ENCODE data around the gene ABHD2. TPM values are rescaled to one million over a fixed set of nuclear protein-coding genes. Genes with fewer than 3 reads are reported as not detected.

Gene ABHD2
- polyA plus RNA-seq, 3 donors = 30.8 to 67.1 (median 37.3) TPM

DNA sequence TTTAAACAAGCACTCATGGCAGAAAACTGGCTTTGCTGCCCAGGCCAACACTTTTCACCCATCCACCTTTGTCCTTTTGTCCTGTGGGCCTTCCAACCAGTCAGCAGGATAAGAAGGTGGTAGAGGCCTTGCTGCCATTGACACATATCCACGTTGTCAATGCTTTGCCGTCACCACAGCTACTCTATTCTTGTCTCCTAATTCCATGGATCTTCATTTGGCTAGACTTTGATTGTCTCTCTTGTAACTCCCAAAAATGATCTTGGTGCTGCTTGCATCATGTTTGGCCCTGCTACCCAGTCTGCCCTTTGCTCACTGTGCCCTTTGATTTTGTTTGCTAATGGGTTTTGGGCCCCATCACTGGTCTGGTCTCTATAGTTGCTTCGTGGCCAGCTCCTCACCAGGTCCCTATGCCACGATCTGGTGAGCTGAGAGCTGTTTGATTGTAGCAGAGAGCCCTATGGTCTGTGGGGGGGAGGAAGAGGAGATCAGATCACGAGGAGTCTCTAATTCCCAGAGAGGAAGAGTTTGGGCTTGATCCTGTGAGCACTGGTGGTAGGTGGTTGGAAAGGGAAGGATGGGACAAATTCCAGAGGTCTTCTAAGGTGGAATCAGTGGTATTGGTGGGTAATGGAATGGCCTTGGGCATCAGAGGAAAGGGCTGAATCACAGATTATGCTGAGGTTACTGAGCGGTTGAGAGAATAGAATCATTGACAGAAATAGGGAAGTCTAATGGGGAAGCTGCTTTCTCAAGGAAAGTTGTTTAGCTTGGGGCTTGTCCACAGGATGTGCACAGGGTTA, 40.3 kb downstream of the ABHD2 start:
- Histone ChIP-seq H3K9me3 (replicated peaks in 1 of 2; ENCODE audit: control insufficient read depth in 1 of 2, insufficient read depth in 1 of 2, low read length in 2 of 2) (peaks cover 0 to 4% of the 10 kb centered on the region in 2 donors), H3K36me3 (replicated peaks in 1 of 2; ENCODE audit: control insufficient read depth in 1 of 2, insufficient read depth in 2 of 2, low read length in 2 of 2) (peaks cover 16 to 35% of the 10 kb centered on the region in 2 donors), H2AFZ (ENCODE audit: insufficient read depth, low read depth, low read length, poor library complexity, severe bottlenecking) (no peak overlapping the region), H3K9ac (ENCODE audit: insufficient read depth, low read length, poor library complexity, severe bottlenecking) (no peak overlapping the region), H3K4me1 (ENCODE audit: control insufficient read depth in 1 of 2, insufficient read depth in 2 of 2, low read length in 2 of 2) (peaks cover 54 to 57% of the 10 kb centered on the region in 2 donors), H4K20me1 (ENCODE audit: insufficient read depth, low read length) (no peaks in the 10 kb centered on the region), H3K27ac (ENCODE audit: low read depth in 1 of 2, low read length in 2 of 2) (peak overlapping the region; percentile 77 to 92), H3K27me3 (ENCODE audit: control insufficient read depth in 2 of 2, insufficient read depth in 2 of 2, low read length in 2 of 2) (no peaks in the 10 kb centered on the region), H3K4me2 (replicated peaks; ENCODE audit: extremely low read depth, low read length, poor library complexity, severe bottlenecking) (peak overlapping the region; percentile 13), H3K4me3 (replicated peaks in 1 of 3; ENCODE audit: low read depth in 2 of 3, low read length in 3 of 3) (no peak overlapping the region), H3K79me2 (ENCODE audit: insufficient read depth, low read length) (peaks cover 51% of the 10 kb centered on the region)
- peaks cover 37% of the 10 kb centered on the region for H3K4me1 Mint-ChIP-seq
- H3K27me3 Mint-ChIP-seq (ENCODE audit: low read depth in 3 of 3) = peaks cover 0 to 1% (median 0%) of the 10 kb centered on the region in 3 donors
- peak; percentile 66 to 85 (median 84) for DNase-seq
- no peak overlapping the region for H3K4me3 Mint-ChIP-seq
- no peak overlapping the region for H3K27ac Mint-ChIP-seq
- intact Hi-C loops (cut with micrococcal nuclease) = loop anchor here (5.0 kb wide), 2 partner anchors 36 to 39 kb away; no protein-coding TSS in a partner anchor
- H3K36me3 Mint-ChIP-seq = peaks cover 16 to 44% of the 10 kb centered on the region in 2 donors
- no peaks in the 10 kb centered on the region for H3K9me3 Mint-ChIP-seq
- WGBS (ENCODE audit: insufficient coverage) = 88% methylated on average over 6 of the region's 6 CpGs
- TF ChIP-seq, protein P1, sequence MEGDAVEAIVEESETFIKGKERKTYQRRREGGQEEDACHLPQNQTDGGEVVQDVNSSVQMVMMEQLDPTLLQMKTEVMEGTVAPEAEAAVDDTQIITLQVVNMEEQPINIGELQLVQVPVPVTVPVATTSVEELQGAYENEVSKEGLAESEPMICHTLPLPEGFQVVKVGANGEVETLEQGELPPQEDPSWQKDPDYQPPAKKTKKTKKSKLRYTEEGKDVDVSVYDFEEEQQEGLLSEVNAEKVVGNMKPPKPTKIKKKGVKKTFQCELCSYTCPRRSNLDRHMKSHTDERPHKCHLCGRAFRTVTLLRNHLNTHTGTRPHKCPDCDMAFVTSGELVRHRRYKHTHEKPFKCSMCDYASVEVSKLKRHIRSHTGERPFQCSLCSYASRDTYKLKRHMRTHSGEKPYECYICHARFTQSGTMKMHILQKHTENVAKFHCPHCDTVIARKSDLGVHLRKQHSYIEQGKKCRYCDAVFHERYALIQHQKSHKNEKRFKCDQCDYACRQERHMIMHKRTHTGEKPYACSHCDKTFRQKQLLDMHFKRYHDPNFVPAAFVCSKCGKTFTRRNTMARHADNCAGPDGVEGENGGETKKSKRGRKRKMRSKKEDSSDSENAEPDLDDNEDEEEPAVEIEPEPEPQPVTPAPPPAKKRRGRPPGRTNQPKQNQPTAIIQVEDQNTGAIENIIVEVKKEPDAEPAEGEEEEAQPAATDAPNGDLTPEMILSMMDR (IDR thresholded peaks at IDR 0.05) = no peak

DNA sequence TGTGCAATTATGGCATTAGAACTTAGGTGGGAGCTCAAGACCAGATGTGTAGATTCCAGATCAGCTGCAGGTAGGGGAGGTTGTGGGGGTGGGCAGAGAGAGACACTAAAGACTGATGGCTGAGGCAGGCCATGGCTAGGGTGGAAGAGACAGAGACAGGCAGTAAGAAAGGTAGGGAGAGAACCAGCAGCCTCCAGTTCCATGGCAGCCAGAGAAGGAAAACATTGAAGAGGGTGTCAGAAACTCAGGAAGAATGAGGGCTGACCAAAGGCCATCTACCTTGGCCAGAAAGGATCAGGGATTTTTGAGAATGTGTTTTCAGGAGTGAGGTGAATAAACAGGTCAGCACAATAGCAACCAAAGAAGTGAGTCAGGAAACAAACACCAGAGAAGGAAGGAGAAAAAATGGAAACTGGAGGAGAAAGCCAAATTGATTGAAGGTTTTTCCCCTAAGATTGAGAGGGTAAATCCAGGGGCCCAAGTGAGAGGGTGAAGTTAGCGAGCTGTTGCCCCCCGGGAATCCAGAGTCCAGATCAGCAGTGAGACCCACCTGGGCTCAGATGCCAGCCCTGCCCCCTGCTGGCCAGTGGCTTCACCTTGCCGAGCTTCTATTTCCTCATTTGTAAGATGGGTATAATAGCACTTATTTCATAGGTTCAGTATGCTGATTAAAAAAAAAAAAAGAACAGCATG, 41.0 kb downstream of the ABHD2 start:
- H3K9me3 ChIP-seq (replicated peaks in 1 of 2; ENCODE audit: control insufficient read depth in 1 of 2, insufficient read depth in 1 of 2, low read length in 2 of 2) = peaks cover 0 to 4% of the 10 kb centered on the region in 2 donors
- no peak overlapping the region for H3K4me3 ChIP-seq (replicated peaks in 1 of 3; ENCODE audit: low read depth in 2 of 3, low read length in 3 of 3)
- 73% methylated on average over 3 of the region's 3 CpGs for WGBS (ENCODE audit: insufficient coverage)
- H3K9me3 Mint-ChIP-seq = no peaks in the 10 kb centered on the region
- H3K4me2 ChIP-seq (replicated peaks; ENCODE audit: extremely low read depth, low read length, poor library complexity, severe bottlenecking) = peak overlapping the region; percentile 13
- H3K27ac Mint-ChIP-seq = no peak overlapping the region
- no peaks in the 10 kb centered on the region for H4K20me1 ChIP-seq (ENCODE audit: insufficient read depth, low read length)
- peaks cover 0 to 1% (median 0%) of the 10 kb centered on the region in 3 donors for H3K27me3 Mint-ChIP-seq (ENCODE audit: low read depth in 3 of 3)
- intact Hi-C loops (cut with micrococcal nuclease) = loop anchor here (5.0 kb wide), 2 partner anchors 37 to 38 kb away; no protein-coding TSS in a partner anchor
- H3K36me3 ChIP-seq (replicated peaks in 1 of 2; ENCODE audit: control insufficient read depth in 1 of 2, insufficient read depth in 2 of 2, low read length in 2 of 2) = peaks cover 9 to 28% of the 10 kb centered on the region in 2 donors
- H3K9ac ChIP-seq (ENCODE audit: insufficient read depth, low read length, poor library complexity, severe bottlenecking) = no peak overlapping the region
- peaks cover 50% of the 10 kb centered on the region for H3K79me2 ChIP-seq (ENCODE audit: insufficient read depth, low read length)
- TF ChIP-seq, protein P1 (IDR thresholded peaks at IDR 0.05) = peak; percentile 67
- peaks cover 61 to 64% of the 10 kb centered on the region in 2 donors for H3K4me1 ChIP-seq (ENCODE audit: control insufficient read depth in 1 of 2, insufficient read depth in 2 of 2, low read length in 2 of 2)
- peaks cover 21 to 38% of the 10 kb centered on the region in 2 donors for H3K36me3 Mint-ChIP-seq
- peaks cover 44% of the 10 kb centered on the region for H3K4me1 Mint-ChIP-seq
- no peak overlapping the region for H3K4me3 Mint-ChIP-seq
- DNase-seq = peak in 1 of 3 donors; percentile 27
- no peak overlapping the region for H2AFZ ChIP-seq (ENCODE audit: insufficient read depth, low read depth, low read length, poor library complexity, severe bottlenecking)
- no peaks in the 10 kb centered on the region for H3K27me3 ChIP-seq (ENCODE audit: control insufficient read depth in 2 of 2, insufficient read depth in 2 of 2, low read length in 2 of 2)
- H3K27ac ChIP-seq (ENCODE audit: low read depth in 1 of 2, low read length in 2 of 2) = peak overlapping the region; percentile 77 to 92
